PC-9 (cell line): Measurements from ENCODE around the gene SH3GL3.

Experiments
- CTCF ChIP-seq: fragments of 200-600 bp; sonication (generic); conservative IDR thresholded peaks from 2 replicates; pipeline ENCODE4 v1.6.1; 2017; ENCODE audit warnings: mixed run types, antibody characterized with exemption, mild to moderate bottlenecking, moderate library complexity
- EZH2 ChIP-seq: fragments of 200-600 bp; sonication (generic); IDR thresholded peaks from 2 replicates; pipeline ENCODE4 v1.8.0; 2017; ENCODE audit warnings: antibody characterized with exemption, low read depth

GRCh38 chr15:83443076-83443847 is 3.9 kb upstream of the SH3GL3 start:
- TF ChIP-seq CTCF (no peak), EZH2 (no peak)
